ENCODE data around the gene LNX1.

GRCh38 chr4:53545273-53545672, 46.0 kb downstream of the LNX1 start:
- TF ChIP-seq CTCF (IDR thresholded peaks at IDR 0.05 in 2 of 3, conservative IDR thresholded peaks at IDR 0.05 in 1 of 3; ENCODE audit: control insufficient read depth in 2 of 3, extremely low read depth in 1 of 3, insufficient read depth in 1 of 3, low read depth in 3 of 3, low read length in 3 of 3): no peak
- TF ChIP-seq ATF2 (IDR thresholded peaks at IDR 0.05; ENCODE audit: low read length): no peak
- no peak for TF ChIP-seq ZNF622 (IDR thresholded peaks at IDR 0.05)

Measured in GM12878 (cell line).